HEK293 (cell line): ENCODE results near the gene MSI2.
A peak's percentile ranks its signal among the peaks of the same experiment; 100 is the strongest.

Experiments
- CTCF ChIA-PET: fragments of 350-600 bp; formaldehyde crosslinking; extraction: SDS; loops from one replicate; lab custom pipeline; 2021; ENCODE audit warnings: antibody characterized with exemption; lab: Yijun Ruan, JAX
- POLR2A ChIA-PET: fragments of 300-600 bp; formaldehyde crosslinking; extraction: SDS; loops from one replicate; lab custom pipeline; 2020; ENCODE audit warnings: antibody characterized with exemption, inconsistent platforms; lab: Yijun Ruan, JAX
- H3K27ac ChIP-seq: fragments of 200-500 bp; sonication (Bioruptor generic); 2 replicates; pipeline ENCODE4 v1.5.1; 2014; ENCODE audit warnings: low read depth, low read length, control low read depth, inconsistent platforms; ENCODE audit errors: extremely low read depth
- H3K36me3 ChIP-seq, 2 experiments: fragments of 200-500 bp in 1 of 2; sonication (Bioruptor generic) in 1 of 2; 1 replicate in 1 of 2; 2 replicates in 1 of 2; pipeline ENCODE4 v1.5.1; 2014 to 2017; ENCODE audit warnings: inconsistent platforms in 2 of 2, low read length in 2 of 2; ENCODE audit not compliant: control insufficient read depth in 2 of 2, insufficient read depth in 1 of 2
- H3K4me1 ChIP-seq: fragments of 200-500 bp; sonication (Bioruptor generic); 2 replicates; pipeline ENCODE4 v1.5.1; 2014; ENCODE audit warnings: mild to moderate bottlenecking, low read length, inconsistent platforms; ENCODE audit not compliant: control insufficient read depth, insufficient read depth
- H3K4me3 ChIP-seq: 2 replicates; pipeline ENCODE4 v1.5.1; 2011; ENCODE audit warnings: low read depth, mild to moderate bottlenecking, control low read depth, low read length, moderate library complexity
- H3K9me3 ChIP-seq: fragments of 200-500 bp; sonication (Bioruptor generic); 2 replicates; pipeline ENCODE4 v1.5.1; 2014; ENCODE audit warnings: low read depth, low read length, inconsistent platforms; ENCODE audit not compliant: control insufficient read depth, insufficient read depth
- BCL11A ChIP-seq: fragments of 450-650 bp; formaldehyde crosslinking; IDR thresholded peaks from 2 replicates; pipeline ENCODE4 v1.5.1; 2016; ENCODE audit warnings: low read depth, missing biosample characterization, missing genetic modification characterization
- HOXA7 ChIP-seq: sonication (generic); formaldehyde crosslinking; IDR thresholded peaks from 2 replicates; pipeline ENCODE4 v1.8.1; 2022; ENCODE audit warnings: missing genetic modification reagents, borderline replicate concordance
- MZF1 ChIP-seq: fragments of 450-650 bp; formaldehyde crosslinking; IDR thresholded peaks from 2 replicates; pipeline ENCODE4 v1.5.1; 2017; ENCODE audit warnings: missing biosample characterization, missing genetic modification characterization, borderline replicate concordance
- SCRT2 ChIP-seq: fragments of 450-650 bp; formaldehyde crosslinking; IDR thresholded peaks from 2 replicates; pipeline ENCODE4 v1.5.1; 2016; ENCODE audit warnings: missing biosample characterization, missing genetic modification characterization
- SETDB1 ChIP-seq: IDR thresholded peaks from one replicate; pipeline ENCODE4 v1.6.1; 2017; ENCODE audit warnings: mild to moderate bottlenecking, low read length, moderate library complexity, mixed read lengths; ENCODE audit not compliant: insufficient read length
- SP2 ChIP-seq: fragments of 450-650 bp; formaldehyde crosslinking; IDR thresholded peaks from 2 replicates; pipeline ENCODE4 v1.5.1; 2016; ENCODE audit warnings: missing biosample characterization, missing genetic modification characterization
- ZBTB10 ChIP-seq: fragments of 450-650 bp; formaldehyde crosslinking; IDR thresholded peaks from 2 replicates; pipeline ENCODE4 v1.5.1; 2016; ENCODE audit warnings: missing biosample characterization, missing genetic modification characterization
- ZNF335 ChIP-seq: fragments of 450-650 bp; formaldehyde crosslinking; conservative IDR thresholded peaks from 2 replicates; pipeline ENCODE4 v1.5.1; 2016; ENCODE audit warnings: missing biosample characterization, missing genetic modification characterization
- ZNF391 ChIP-seq: fragments of 450-650 bp; formaldehyde crosslinking; IDR thresholded peaks from 2 replicates; pipeline ENCODE4 v1.5.1; 2016; ENCODE audit warnings: low read depth, missing biosample characterization, missing genetic modification characterization, borderline replicate concordance
- ZNF426 ChIP-seq: fragments of 450-650 bp; formaldehyde crosslinking; IDR thresholded peaks from 2 replicates; pipeline ENCODE4 v1.5.1; 2017; ENCODE audit warnings: missing biosample characterization, missing genetic modification characterization, mild to moderate bottlenecking, inconsistent platforms, moderate library complexity
- ZNF530 ChIP-seq: fragments of 450-650 bp; formaldehyde crosslinking; IDR thresholded peaks from 2 replicates; pipeline ENCODE4 v1.5.1; 2016; ENCODE audit warnings: low read depth, missing biosample characterization, missing genetic modification characterization
- ZNF548 ChIP-seq: fragments of 450-650 bp; formaldehyde crosslinking; IDR thresholded peaks from 2 replicates; pipeline ENCODE4 v1.5.1; 2016; ENCODE audit warnings: missing biosample characterization, missing genetic modification characterization
- ZNF623 ChIP-seq: fragments of 450-650 bp; formaldehyde crosslinking; IDR thresholded peaks from 2 replicates; pipeline ENCODE4 v1.5.1; 2016; ENCODE audit warnings: missing biosample characterization, missing genetic modification characterization
- ZNF792 ChIP-seq: fragments of 450-650 bp; formaldehyde crosslinking; IDR thresholded peaks from 2 replicates; pipeline ENCODE4 v1.5.1; 2016; ENCODE audit warnings: missing biosample characterization, missing genetic modification characterization
- ZSCAN18 ChIP-seq: fragments of 450-650 bp; formaldehyde crosslinking; IDR thresholded peaks from 2 replicates; pipeline ENCODE4 v1.5.1; 2016; ENCODE audit warnings: missing biosample characterization, missing genetic modification characterization
- ZSCAN23 ChIP-seq: fragments of 450-650 bp; formaldehyde crosslinking; IDR thresholded peaks from 2 replicates; pipeline ENCODE4 v1.5.1; 2016; ENCODE audit warnings: missing biosample characterization, missing genetic modification characterization

The MSI2 gene

DNA sequence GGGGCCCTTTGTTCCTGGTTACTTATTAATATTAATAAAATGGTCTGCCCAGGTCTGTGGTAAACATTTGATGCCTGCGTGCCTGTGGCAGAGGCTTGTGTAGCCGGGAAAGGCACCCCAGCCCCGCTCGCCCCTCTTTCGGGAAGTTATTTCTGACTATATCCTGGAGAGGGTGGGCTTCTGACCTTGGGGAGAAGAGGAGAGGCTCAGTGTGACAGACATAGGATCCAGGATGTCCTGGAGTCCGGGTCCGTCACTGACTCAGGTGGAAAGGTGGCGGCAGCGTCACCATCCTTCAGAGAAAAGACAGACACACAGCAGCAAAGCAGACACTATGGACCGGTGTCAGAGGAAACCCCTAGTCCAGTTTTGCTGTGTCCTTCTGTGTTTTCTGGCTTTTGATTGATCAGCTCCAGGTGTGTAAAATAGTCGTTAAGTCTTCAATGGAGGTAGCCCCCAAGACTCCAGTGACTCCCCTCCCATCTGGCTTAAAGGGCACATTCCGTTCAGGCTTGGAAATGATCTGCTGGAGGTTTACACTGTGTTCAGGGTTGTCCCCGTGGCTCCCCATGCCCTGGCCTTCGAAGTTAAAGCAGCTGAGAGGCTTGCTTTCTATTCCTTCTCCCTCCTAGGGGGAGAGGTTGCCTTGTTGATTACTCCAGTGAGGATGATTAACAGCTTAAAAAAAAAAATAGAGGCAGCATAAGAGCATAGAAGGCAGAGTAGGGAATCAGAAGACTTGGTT is 407.2 kb downstream of the MSI2 start:
- ChIA-PET POLR2A (interaction anchor here (0.6 kb wide), 1 partner anchor 11 kb away, joined by 4 read pairs; no protein-coding TSS in a partner anchor), CTCF (interaction anchor here (2.3 to 4.3 kb wide), 3 partner anchors 8 to 170 kb away, joined by 10 to 51 read pairs (median 30); no protein-coding TSS in a partner anchor)
- H3K36me3 ChIP-seq: no peaks in the 10 kb centered on the region

GRCh38 chr17:57665128-57665527 is 408.8 kb downstream of the MSI2 start:
- POLR2A ChIA-PET: no interaction called here
- Histone ChIP-seq H3K4me3 (no peak overlapping the region), H3K9me3 (no peaks in the 10 kb centered on the region), H3K4me1 (peaks cover 13% of the 10 kb centered on the region), H3K27ac (no peak overlapping the region; the same call in 1 of the 2 replicates), H3K36me3 (no peaks in the 10 kb centered on the region)
- CTCF ChIA-PET: interaction anchor here (1.0 to 2.2 kb wide), 3 partner anchors 67 to 422 kb away, joined by 3 to 13 read pairs (median 4); no protein-coding TSS in a partner anchor
- TF ChIP-seq ZBTB10 (tag by site-specific recombination) (no peak), ZNF391 (tag by site-specific recombination) (no peak), ZNF548 (tag by site-specific recombination) (no peak), MZF1 (tag by site-specific recombination) (no peak), SETDB1 (no peak), ZSCAN18 (tag by site-specific recombination) (no peak), SP2 (tag by site-specific recombination) (peak; percentile 20)

More for the DNA sequence above, 407.2 kb downstream of the MSI2 start:
- H3K4me3 ChIP-seq: no peak overlapping the region
- no peaks in the 10 kb centered on the region for H3K9me3 ChIP-seq
- peaks cover 13% of the 10 kb centered on the region for H3K4me1 ChIP-seq
- peak; percentile 1; the same call in 1 of the 2 replicates for TF ChIP-seq ZNF335
- TF ChIP-seq ZSCAN23: no peak
- H3K27ac ChIP-seq: no peak overlapping the region

GRCh38 chr17:57665696-57666095 is 409.4 kb downstream of the MSI2 start:
- no peaks in the 10 kb centered on the region for H3K9me3 ChIP-seq
- ChIA-PET POLR2A (interaction anchor here (0.5 kb wide), 2 partner anchors 51 to 1069 kb away, joined by 5 read pairs; no protein-coding TSS in a partner anchor), CTCF (interaction anchor here (1.0 to 2.2 kb wide), 3 partner anchors 68 to 423 kb away, joined by 3 to 13 read pairs (median 4); no protein-coding TSS in a partner anchor)
- no peaks in the 10 kb centered on the region for H3K36me3 ChIP-seq
- H3K4me3 ChIP-seq: no peak overlapping the region
- TF ChIP-seq ZNF792 (tag by site-specific recombination) (no peak), ZNF426 (tag by site-specific recombination) (no peak), HOXA7 (CRISPR knock-in tag) (no peak), ZNF623 (tag by site-specific recombination) (no peak), SCRT2 (no peak), ZNF530 (tag by site-specific recombination) (no peak), BCL11A (tag by site-specific recombination) (no peak)
- H3K27ac ChIP-seq: no peak overlapping the region
- peaks cover 13% of the 10 kb centered on the region for H3K4me1 ChIP-seq
